ENCODE data around the gene GOLGA1.

DNA sequence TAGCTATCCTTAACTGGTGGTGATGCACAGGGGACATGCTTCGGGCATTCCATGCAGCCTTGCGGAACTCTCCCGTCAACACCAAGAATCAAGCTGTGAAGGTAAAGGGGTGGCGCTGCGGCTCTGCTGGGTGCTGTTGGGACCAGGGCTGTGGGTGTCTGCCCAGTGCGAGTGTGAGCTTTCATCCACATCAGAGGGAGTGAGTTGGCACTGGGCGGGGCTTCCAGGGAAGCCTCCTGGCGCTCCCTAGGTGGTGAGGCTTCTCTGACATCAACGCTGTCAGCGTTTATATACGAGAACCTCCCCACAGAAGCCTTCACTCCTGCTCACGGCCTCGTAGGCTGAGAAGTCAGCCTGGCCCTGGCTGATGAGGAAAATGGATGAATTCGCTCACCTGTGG is 67.2 kb downstream of the GOLGA1 start:
- TF ChIP-seq, protein P1, sequence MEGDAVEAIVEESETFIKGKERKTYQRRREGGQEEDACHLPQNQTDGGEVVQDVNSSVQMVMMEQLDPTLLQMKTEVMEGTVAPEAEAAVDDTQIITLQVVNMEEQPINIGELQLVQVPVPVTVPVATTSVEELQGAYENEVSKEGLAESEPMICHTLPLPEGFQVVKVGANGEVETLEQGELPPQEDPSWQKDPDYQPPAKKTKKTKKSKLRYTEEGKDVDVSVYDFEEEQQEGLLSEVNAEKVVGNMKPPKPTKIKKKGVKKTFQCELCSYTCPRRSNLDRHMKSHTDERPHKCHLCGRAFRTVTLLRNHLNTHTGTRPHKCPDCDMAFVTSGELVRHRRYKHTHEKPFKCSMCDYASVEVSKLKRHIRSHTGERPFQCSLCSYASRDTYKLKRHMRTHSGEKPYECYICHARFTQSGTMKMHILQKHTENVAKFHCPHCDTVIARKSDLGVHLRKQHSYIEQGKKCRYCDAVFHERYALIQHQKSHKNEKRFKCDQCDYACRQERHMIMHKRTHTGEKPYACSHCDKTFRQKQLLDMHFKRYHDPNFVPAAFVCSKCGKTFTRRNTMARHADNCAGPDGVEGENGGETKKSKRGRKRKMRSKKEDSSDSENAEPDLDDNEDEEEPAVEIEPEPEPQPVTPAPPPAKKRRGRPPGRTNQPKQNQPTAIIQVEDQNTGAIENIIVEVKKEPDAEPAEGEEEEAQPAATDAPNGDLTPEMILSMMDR (IDR thresholded peaks at IDR 0.05): no peak
- no peak for TF ChIP-seq POLR2A (IDR thresholded peaks at IDR 0.05)

Data from uterus (tissue), 2 donors.